Astrocyte (in vitro differentiated cells and primary cell): ENCODE data around the gene PRSS8. TPM values are rescaled to one million over a fixed set of nuclear protein-coding genes. Genes with fewer than 3 reads are reported as not detected.
"Not testable (repeated sequence)": the region's sequence is repeated elsewhere in the genome, so short reads cannot be mapped to it uniquely, and the experiment has no call there.

Source experiments
- DNase-seq: peaks from one replicate; pipeline ENCODE4 v3.0.0-alpha.2; 2010; ENCODE audit warnings: low read depth
- FAIRE-seq: peaks from 2 replicates; lab custom pipeline; 2011; peaks lifted over from hg19 to GRCh38; lab: Jason Lieb, UNC
- H2AFZ ChIP-seq: 2 replicates; pipeline ENCODE4 v1.6.0; 2012; ENCODE audit warnings: low read depth, low read length, inconsistent platforms
- H3K27ac ChIP-seq: 2 replicates; pipeline ENCODE4 v1.5.1; 2011; ENCODE audit warnings: low read depth, low read length, inconsistent platforms
- H3K27me3 ChIP-seq: 2 replicates; pipeline ENCODE4 v1.6.0; 2011; ENCODE audit warnings: low read length, inconsistent platforms; ENCODE audit not compliant: insufficient read depth
- H3K36me3 ChIP-seq: 2 replicates; pipeline ENCODE4 v1.5.1; 2011; ENCODE audit warnings: low read length, inconsistent platforms; ENCODE audit not compliant: insufficient read depth
- H3K4me1 ChIP-seq: 2 replicates; pipeline ENCODE4 v1.5.1; 2011; ENCODE audit warnings: low read length, inconsistent platforms; ENCODE audit not compliant: insufficient read depth
- H3K4me2 ChIP-seq: 2 replicates; pipeline ENCODE4 v1.6.0; 2012; ENCODE audit warnings: low read length, inconsistent platforms
- H3K4me3 ChIP-seq: 2 replicates; pipeline ENCODE4 v1.5.1; 2011; ENCODE audit warnings: low read depth, mild to moderate bottlenecking, low read length, inconsistent platforms; ENCODE audit not compliant: insufficient read depth
- H3K79me2 ChIP-seq: 2 replicates; pipeline ENCODE4 v1.6.0; 2012; ENCODE audit warnings: mild to moderate bottlenecking, low read length, inconsistent platforms; ENCODE audit not compliant: insufficient read depth
- H3K9ac ChIP-seq: 2 replicates; pipeline ENCODE4 v1.6.0; 2012; ENCODE audit warnings: mild to moderate bottlenecking, low read length, inconsistent platforms
- H3K9me3 ChIP-seq: 2 replicates; pipeline ENCODE4 v1.5.1; 2012; ENCODE audit warnings: low read depth, mild to moderate bottlenecking, low read length, inconsistent platforms; ENCODE audit not compliant: insufficient read depth
- H4K20me1 ChIP-seq: 2 replicates; pipeline ENCODE4 v1.6.0; 2012; ENCODE audit warnings: low read length, inconsistent platforms; ENCODE audit not compliant: insufficient read depth
- H3K27ac Mint-ChIP-seq: one replicate; pipeline ENCODE4 v1.8.0; 2021; ENCODE audit warnings: mild to moderate bottlenecking, mixed read lengths; ENCODE audit not compliant: unreplicated experiment
- H3K27me3 Mint-ChIP-seq: one replicate; pipeline ENCODE4 v1.8.0; 2021; ENCODE audit warnings: low read depth, mixed read lengths; ENCODE audit not compliant: unreplicated experiment
- H3K36me3 Mint-ChIP-seq: one replicate; pipeline ENCODE4 v1.8.0; 2021; ENCODE audit warnings: low read depth, mixed read lengths; ENCODE audit not compliant: unreplicated experiment
- H3K4me1 Mint-ChIP-seq: one replicate; pipeline ENCODE4 v1.8.0; 2021; ENCODE audit warnings: low read depth, mixed read lengths; ENCODE audit not compliant: unreplicated experiment
- H3K4me3 Mint-ChIP-seq: one replicate; pipeline ENCODE4 v1.8.0; 2021; ENCODE audit warnings: mild to moderate bottlenecking, moderate library complexity, mixed read lengths; ENCODE audit not compliant: unreplicated experiment
- H3K9me3 Mint-ChIP-seq: one replicate; pipeline ENCODE4 v1.8.0; 2021; ENCODE audit warnings: mild to moderate bottlenecking, mixed read lengths; ENCODE audit not compliant: unreplicated experiment
- CTCF ChIP-seq: IDR thresholded peaks from 2 replicates; pipeline ENCODE4 v1.5.1; 2011; ENCODE audit warnings: low read depth, mild to moderate bottlenecking, inconsistent platforms, low read length, moderate library complexity; ENCODE audit not compliant: insufficient read depth
- EZH2 ChIP-seq: IDR thresholded peaks from 2 replicates; pipeline ENCODE4 v1.6.1; 2012; ENCODE audit warnings: mild to moderate bottlenecking, low read length, inconsistent platforms; ENCODE audit not compliant: insufficient read depth
- total RNA-seq: library from RNA; stranded (reverse); gene quantifications from 2 replicates; pipeline ENCODE4 v1.2.1, GENCODE V29; 2021

PRSS8 gene
- total RNA-seq, 1 donor from 2014 or later: 9.5 TPM

GRCh38 chr16:31179219-31179746 is 43.8 kb upstream of the PRSS8 start:
- H3K4me3 ChIP-seq: peak overlapping the region; percentile 92
- Mint-ChIP-seq H3K27me3 (peaks cover 4% of the 10 kb centered on the region), H3K27ac (peak overlapping the region; percentile 94), H3K36me3 (peaks cover 9% of the 10 kb centered on the region), H3K4me1 (peaks cover 24% of the 10 kb centered on the region), H3K9me3 (no peaks in the 10 kb centered on the region), H3K4me3 (peak overlapping the region; percentile 98)
- TF ChIP-seq EZH2 (no peak), CTCF (no peak)
- DNase-seq (no peak), FAIRE-seq (no peak)
- peaks cover 50% of the 10 kb centered on the region for H3K79me2 ChIP-seq
- H3K4me2 ChIP-seq: peak overlapping the region; percentile 92
- peak overlapping the region; percentile 99 for H3K9ac ChIP-seq
- H4K20me1 ChIP-seq: peaks cover 38% of the 10 kb centered on the region
- peak overlapping the region; percentile 95 for H2AFZ ChIP-seq
- no peaks in the 10 kb centered on the region for H3K9me3 ChIP-seq
- H3K36me3 ChIP-seq: peaks cover 24% of the 10 kb centered on the region
- H3K27ac ChIP-seq: peak overlapping the region; percentile 98
- H3K4me1 ChIP-seq: peaks cover 26% of the 10 kb centered on the region
- H3K27me3 ChIP-seq: no peaks in the 10 kb centered on the region

GRCh38 chr16:31177136-31177535 is 41.6 kb upstream of the PRSS8 start:
- peaks cover 4% of the 10 kb centered on the region for H3K27me3 Mint-ChIP-seq
- no peaks in the 10 kb centered on the region for H3K9me3 ChIP-seq
- peaks cover 7% of the 10 kb centered on the region for H3K4me1 ChIP-seq
- no peak overlapping the region for H3K4me3 ChIP-seq
- H2AFZ ChIP-seq: no peak overlapping the region
- H3K36me3 Mint-ChIP-seq: no peaks in the 10 kb centered on the region
- peaks cover 4% of the 10 kb centered on the region for H3K4me1 Mint-ChIP-seq
- H3K27ac ChIP-seq: no peak overlapping the region
- TF ChIP-seq EZH2: no peak
- no peak for TF ChIP-seq CTCF
- no peaks in the 10 kb centered on the region for H3K9me3 Mint-ChIP-seq
- DNase-seq (peak; percentile 86), FAIRE-seq (no peak)
- H3K9ac ChIP-seq: no peak overlapping the region
- no peaks in the 10 kb centered on the region for H3K27me3 ChIP-seq
- H3K79me2 ChIP-seq: peaks cover 29% of the 10 kb centered on the region
- H3K4me3 Mint-ChIP-seq: peak overlapping the region; percentile 46
- H3K36me3 ChIP-seq: peaks cover 5% of the 10 kb centered on the region
- H3K27ac Mint-ChIP-seq: no peak overlapping the region
- peaks cover 16% of the 10 kb centered on the region for H4K20me1 ChIP-seq
- no peak overlapping the region for H3K4me2 ChIP-seq

GRCh38 chr16:31170048-31170447 is 34.5 kb upstream of the PRSS8 start:
- H3K9ac ChIP-seq, H3K27ac ChIP-seq, H3K4me2 ChIP-seq, H3K4me1 Mint-ChIP-seq, H3K9me3 Mint-ChIP-seq, H3K36me3 ChIP-seq, FAIRE-seq, H3K9me3 ChIP-seq, H3K4me1 ChIP-seq, H3K27me3 ChIP-seq, DNase-seq, H3K4me3 Mint-ChIP-seq, H4K20me1 ChIP-seq, H3K4me3 ChIP-seq, H3K79me2 ChIP-seq, H3K36me3 Mint-ChIP-seq, H3K27me3 Mint-ChIP-seq, H2AFZ ChIP-seq, H3K27ac Mint-ChIP-seq: not testable (repeated sequence)
